ENCODE measurements around the gene FBXO31.

DNA sequence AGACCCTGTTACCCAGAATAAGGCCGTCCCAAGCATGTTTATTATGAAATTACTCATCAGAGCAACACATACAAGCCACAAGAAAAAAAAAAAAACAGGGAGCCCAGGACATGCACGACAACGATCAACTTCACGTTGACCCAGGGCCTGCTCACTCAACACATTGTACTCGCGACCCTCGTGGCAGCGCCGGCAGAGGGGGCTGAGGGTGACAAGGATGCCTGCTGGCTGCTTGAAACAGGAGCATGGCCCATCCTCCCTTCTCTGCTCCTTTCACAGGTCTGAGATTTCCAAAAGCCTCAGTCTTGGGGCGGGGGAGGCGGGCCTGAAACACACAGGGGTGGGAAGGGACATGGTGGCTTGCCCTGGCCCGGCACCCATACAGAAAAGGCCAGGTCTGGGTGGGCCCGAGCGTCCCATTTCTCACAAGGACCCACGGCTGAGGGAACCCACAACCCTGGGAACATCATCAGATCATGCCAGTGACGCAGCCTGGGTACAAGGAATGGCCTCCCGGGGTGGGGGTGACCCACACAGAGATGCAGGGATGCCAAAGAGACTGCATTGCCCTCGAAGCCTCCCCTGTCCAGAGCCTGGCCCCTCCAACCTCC, 45.3 kb downstream of the FBXO31 start:
- TF ChIP-seq JUN (IDR thresholded peaks at IDR 0.05; ENCODE audit: borderline replicate concordance, insufficient read depth, insufficient read length, low read depth) (no peak), EZH2 (IDR thresholded peaks at IDR 0.05; ENCODE audit: borderline replicate concordance, low read depth, low read length, severe bottlenecking) (no peak), CTCF (IDR thresholded peaks at IDR 0.05; ENCODE audit: extremely low read depth in 1 of 2, insufficient read depth in 1 of 2, low read depth in 1 of 2, low read length in 2 of 2) (no peak), POLR2A (IDR thresholded peaks at IDR 0.05; ENCODE audit: low read depth, low read length) (no peak), MYC (IDR thresholded peaks at IDR 0.05; ENCODE audit: low read depth, low read length) (no peak)

Measured in endothelial cell of umbilical vein (primary cell).